ENCODE data around the gene TTYH2. TPM values are rescaled to one million over a fixed set of nuclear protein-coding genes. Genes with fewer than 3 reads are reported as not detected.

The TTYH2 gene
- total RNA-seq, 2 experiments from 2014 or later = 3.1 to 3.8 TPM

DNA sequence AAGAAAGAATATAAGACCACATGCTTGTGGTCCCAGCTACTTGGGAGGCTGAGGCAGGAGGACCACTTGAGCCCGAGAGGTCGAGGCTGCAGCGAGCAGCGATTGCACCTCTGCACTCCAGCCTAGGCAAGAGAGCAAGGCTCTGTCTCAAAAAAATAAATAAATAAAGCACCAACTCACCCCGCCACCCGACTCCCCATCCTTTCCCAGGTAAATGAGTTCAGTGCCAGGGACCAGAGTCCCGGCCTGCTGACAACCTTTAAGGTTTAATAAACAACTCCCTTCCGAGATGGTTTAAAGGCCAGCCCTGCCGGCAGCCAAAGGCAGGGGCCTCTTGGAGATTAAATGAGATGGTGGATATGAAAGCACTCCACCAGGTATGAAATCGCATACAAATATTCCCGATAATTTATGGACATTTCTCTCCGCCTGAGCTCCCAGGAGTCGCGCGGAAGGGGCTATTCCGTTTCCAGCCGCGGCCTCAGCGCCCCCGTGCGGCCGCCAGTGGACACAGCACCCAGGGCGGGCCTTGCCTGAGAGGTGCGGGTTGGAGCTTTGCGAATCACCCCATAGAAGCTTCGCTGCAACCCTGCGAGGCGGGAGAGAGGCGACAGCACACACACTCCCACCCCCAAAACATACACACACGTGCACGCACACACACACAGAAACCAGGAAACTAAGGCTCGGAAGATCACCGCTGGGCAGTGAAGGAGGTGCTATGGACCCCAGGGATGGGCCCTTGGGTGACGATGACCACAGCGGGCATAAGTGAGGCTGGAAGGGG is 13.9 kb upstream of the TTYH2 start:
- peaks cover 11% of the 10 kb centered on the region for H3K79me2 ChIP-seq (ENCODE audit: insufficient read depth, low read depth, low read length)
- peaks cover 9% of the 10 kb centered on the region for H3K36me3 ChIP-seq (ENCODE audit: insufficient read depth, low read length)
- H3K27ac ChIP-seq (ENCODE audit: low read depth, low read length, poor library complexity, severe bottlenecking) = no peak overlapping the region
- no peaks in the 10 kb centered on the region for H3K9me2 ChIP-seq (ENCODE audit: insufficient read depth, low read length)
- CTCF ChIA-PET (ENCODE audit: unreplicated experiment) = interaction anchor here (0.8 to 1.1 kb wide), 2 partner anchors 8 to 10 kb away, joined by 3 read pairs; no protein-coding TSS in a partner anchor
- DNase-seq (ENCODE audit: low spot score) = peak; percentile 64
- peaks cover 5% of the 10 kb centered on the region; the same call in 1 of the 2 replicates for H4K20me1 ChIP-seq (ENCODE audit: insufficient read depth, low read length)
- no peak overlapping the region for H3K4me3 ChIP-seq (ENCODE audit: low read depth, low read length, poor library complexity, severe bottlenecking)
- H3K9me3 ChIP-seq (ENCODE audit: low read length) = no peaks in the 10 kb centered on the region
- TF ChIP-seq, protein P1, sequence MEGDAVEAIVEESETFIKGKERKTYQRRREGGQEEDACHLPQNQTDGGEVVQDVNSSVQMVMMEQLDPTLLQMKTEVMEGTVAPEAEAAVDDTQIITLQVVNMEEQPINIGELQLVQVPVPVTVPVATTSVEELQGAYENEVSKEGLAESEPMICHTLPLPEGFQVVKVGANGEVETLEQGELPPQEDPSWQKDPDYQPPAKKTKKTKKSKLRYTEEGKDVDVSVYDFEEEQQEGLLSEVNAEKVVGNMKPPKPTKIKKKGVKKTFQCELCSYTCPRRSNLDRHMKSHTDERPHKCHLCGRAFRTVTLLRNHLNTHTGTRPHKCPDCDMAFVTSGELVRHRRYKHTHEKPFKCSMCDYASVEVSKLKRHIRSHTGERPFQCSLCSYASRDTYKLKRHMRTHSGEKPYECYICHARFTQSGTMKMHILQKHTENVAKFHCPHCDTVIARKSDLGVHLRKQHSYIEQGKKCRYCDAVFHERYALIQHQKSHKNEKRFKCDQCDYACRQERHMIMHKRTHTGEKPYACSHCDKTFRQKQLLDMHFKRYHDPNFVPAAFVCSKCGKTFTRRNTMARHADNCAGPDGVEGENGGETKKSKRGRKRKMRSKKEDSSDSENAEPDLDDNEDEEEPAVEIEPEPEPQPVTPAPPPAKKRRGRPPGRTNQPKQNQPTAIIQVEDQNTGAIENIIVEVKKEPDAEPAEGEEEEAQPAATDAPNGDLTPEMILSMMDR (conservative IDR thresholded peaks at IDR 0.05; ENCODE audit: low read length) = peak; percentile 100
- no peak for TF ChIP-seq EZH2phosphoT487 (IDR thresholded peaks at IDR 0.05; ENCODE audit: borderline replicate concordance, low read depth, low read length)
- no TSS peak for BruUV-seq (replicated peaks)
- no peak overlapping the region for H2AFZ ChIP-seq (ENCODE audit: low read length)
- intact Hi-C loops (cut with micrococcal nuclease; ENCODE audit: unreplicated experiment) = loop anchor here (1.0 kb wide), 1 partner anchor 109 kb away; no protein-coding TSS in a partner anchor
- POLR2A ChIA-PET = interaction anchor here (0.6 kb wide), 1 partner anchor 421 kb away, joined by 3 read pairs; no protein-coding TSS in a partner anchor
- H3K4me2 ChIP-seq (ENCODE audit: low read length) = no peak overlapping the region
- peaks cover 4% of the 10 kb centered on the region for H3K4me1 ChIP-seq (ENCODE audit: insufficient read depth, low read length, poor library complexity, severe bottlenecking)

DNA sequence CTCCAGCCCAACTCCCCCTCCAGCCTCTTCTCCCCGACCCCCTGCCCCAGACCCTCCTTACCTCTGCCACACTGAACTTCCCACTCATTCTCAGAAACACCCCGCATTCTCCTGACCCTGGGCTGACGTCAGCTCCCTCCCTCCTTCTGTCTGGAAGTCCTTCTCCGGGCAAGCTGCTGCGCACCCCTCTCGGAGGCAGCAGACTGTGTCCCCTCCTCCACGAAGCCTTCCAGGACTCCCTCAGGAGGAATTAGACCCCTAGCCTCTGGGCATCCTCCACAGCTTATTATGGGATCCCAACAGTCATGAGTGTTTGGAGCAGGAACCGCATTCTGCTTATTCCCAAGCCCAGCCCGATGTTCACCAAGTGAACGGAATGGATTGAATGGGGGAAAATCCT is 13.3 kb upstream of the TTYH2 start:
- Histone ChIP-seq H3K9me3 (ENCODE audit: low read length) (no peaks in the 10 kb centered on the region), H2AFZ (ENCODE audit: low read length) (no peak overlapping the region), H3K79me2 (ENCODE audit: insufficient read depth, low read depth, low read length) (peaks cover 17% of the 10 kb centered on the region), H3K4me3 (ENCODE audit: low read depth, low read length, poor library complexity, severe bottlenecking) (no peak overlapping the region), H3K4me2 (ENCODE audit: low read length) (no peak overlapping the region), H3K36me3 (ENCODE audit: insufficient read depth, low read length) (peaks cover 16% of the 10 kb centered on the region), H3K27ac (ENCODE audit: low read depth, low read length, poor library complexity, severe bottlenecking) (no peak overlapping the region), H3K9me2 (ENCODE audit: insufficient read depth, low read length) (no peaks in the 10 kb centered on the region), H3K4me1 (ENCODE audit: insufficient read depth, low read length, poor library complexity, severe bottlenecking) (peaks cover 6% of the 10 kb centered on the region), H4K20me1 (ENCODE audit: insufficient read depth, low read length) (peaks cover 10% of the 10 kb centered on the region; the same call in 1 of the 2 replicates)
- CTCF ChIA-PET (ENCODE audit: unreplicated experiment) = interaction anchor here (0.8 to 1.1 kb wide), 2 partner anchors 9 to 10 kb away, joined by 3 read pairs; no protein-coding TSS in a partner anchor
- TF ChIP-seq EZH2phosphoT487 (IDR thresholded peaks at IDR 0.05; ENCODE audit: borderline replicate concordance, low read depth, low read length) = no peak
- TF ChIP-seq, protein P1 (conservative IDR thresholded peaks at IDR 0.05; ENCODE audit: low read length) = no peak
- intact Hi-C loops (cut with micrococcal nuclease; ENCODE audit: unreplicated experiment) = no loop called here
- no peak for DNase-seq (ENCODE audit: low spot score)
- BruUV-seq (replicated peaks) = no TSS peak
- POLR2A ChIA-PET = interaction anchor here (0.6 kb wide), 1 partner anchor 421 kb away, joined by 3 read pairs; no protein-coding TSS in a partner anchor

GRCh38 chr17:74201250-74201649 is 12.1 kb upstream of the TTYH2 start:
- H3K4me2 ChIP-seq (ENCODE audit: low read length) = no peak overlapping the region
- H2AFZ ChIP-seq (ENCODE audit: low read length) = no peak overlapping the region
- H3K79me2 ChIP-seq (ENCODE audit: insufficient read depth, low read depth, low read length) = peaks cover 28% of the 10 kb centered on the region
- H4K20me1 ChIP-seq (ENCODE audit: insufficient read depth, low read length) = peaks cover 22% of the 10 kb centered on the region; the same call in 1 of the 2 replicates
- no peak for DNase-seq (ENCODE audit: low spot score)
- ChIA-PET POLR2A (no interaction called here), CTCF (ENCODE audit: unreplicated experiment) (no interaction called here)
- H3K4me1 ChIP-seq (ENCODE audit: insufficient read depth, low read length, poor library complexity, severe bottlenecking) = peaks cover 17% of the 10 kb centered on the region
- no TSS peak for BruUV-seq (replicated peaks)
- no peaks in the 10 kb centered on the region for H3K9me3 ChIP-seq (ENCODE audit: low read length)
- intact Hi-C loops (cut with micrococcal nuclease; ENCODE audit: unreplicated experiment) = no loop called here
- H3K36me3 ChIP-seq (ENCODE audit: insufficient read depth, low read length) = peaks cover 27% of the 10 kb centered on the region
- H3K4me3 ChIP-seq (ENCODE audit: low read depth, low read length, poor library complexity, severe bottlenecking) = no peak overlapping the region
- no peak overlapping the region for H3K27ac ChIP-seq (ENCODE audit: low read depth, low read length, poor library complexity, severe bottlenecking)
- TF ChIP-seq, protein P1 (conservative IDR thresholded peaks at IDR 0.05; ENCODE audit: low read length) = no peak
- no peak for TF ChIP-seq EZH2phosphoT487 (IDR thresholded peaks at IDR 0.05; ENCODE audit: borderline replicate concordance, low read depth, low read length)
- no peaks in the 10 kb centered on the region for H3K9me2 ChIP-seq (ENCODE audit: insufficient read depth, low read length)
